ENCODE measurements around the gene PTPRB. TPM values are rescaled to one million over a fixed set of nuclear protein-coding genes. Genes with fewer than 3 reads are reported as not detected.

Gene PTPRB
- total RNA-seq, 4 donors from 2014 or later: 36.8 to 107 (median 63.1) TPM

DNA sequence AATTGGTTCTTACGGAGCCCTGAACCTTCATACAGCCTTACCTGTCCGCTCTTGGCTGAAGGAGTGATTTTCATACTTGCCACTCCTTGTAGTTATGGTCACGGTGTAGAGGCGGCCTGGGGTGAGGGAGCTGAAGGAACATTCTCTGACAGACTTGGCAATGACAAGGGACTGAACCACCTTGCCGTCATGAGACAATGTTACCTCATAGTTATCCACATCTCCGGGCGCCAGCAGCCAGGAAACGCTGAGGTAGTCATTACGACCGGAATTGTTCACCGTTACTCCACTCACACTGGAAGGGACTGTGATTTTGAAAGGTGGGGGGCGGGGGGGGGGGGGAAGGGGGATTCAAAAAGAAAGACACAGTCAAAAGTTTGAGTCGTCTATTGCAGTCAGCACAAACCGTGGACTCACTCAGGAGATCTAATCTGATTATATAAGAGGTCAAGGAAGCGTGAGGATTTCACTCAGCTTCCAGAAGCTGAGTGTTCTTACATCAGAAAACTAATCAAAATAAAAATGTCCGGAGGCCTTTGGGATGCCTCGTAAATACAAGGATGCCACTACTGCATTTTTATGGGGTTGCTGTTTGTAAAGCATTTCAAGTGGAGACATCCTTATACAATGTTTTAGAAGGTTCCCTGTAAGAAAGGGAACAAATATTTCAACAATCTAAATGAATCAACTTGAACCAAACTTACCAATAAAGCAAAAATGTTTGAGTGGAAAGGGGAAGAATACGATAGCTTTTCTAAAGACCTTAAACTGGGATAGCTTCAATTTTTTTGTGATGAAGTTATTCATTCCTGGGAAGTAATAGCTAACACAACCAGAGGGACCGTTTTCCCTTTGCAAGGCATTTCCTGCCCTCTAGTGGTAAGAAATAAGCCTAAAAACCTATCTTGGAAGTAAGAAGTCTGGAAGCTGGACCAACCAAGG, 60.6 kb downstream of the PTPRB start:
- no peak for DNase-seq
- intact Hi-C loops (cut with DNase I; ENCODE audit: low total_unique reads): no loop called here
- H3K27ac ChIP-seq: no peak overlapping the region
- H3K27me3 ChIP-seq: no peaks in the 10 kb centered on the region
- no peak overlapping the region for H3K4me3 ChIP-seq
- no peaks in the 10 kb centered on the region for H3K4me1 ChIP-seq
- H3K36me3 ChIP-seq: no peaks in the 10 kb centered on the region
- no peaks in the 10 kb centered on the region for H3K9me3 ChIP-seq
- no peak for TF ChIP-seq POLR2A (IDR thresholded peaks at IDR 0.05)
- TF ChIP-seq, protein P1, sequence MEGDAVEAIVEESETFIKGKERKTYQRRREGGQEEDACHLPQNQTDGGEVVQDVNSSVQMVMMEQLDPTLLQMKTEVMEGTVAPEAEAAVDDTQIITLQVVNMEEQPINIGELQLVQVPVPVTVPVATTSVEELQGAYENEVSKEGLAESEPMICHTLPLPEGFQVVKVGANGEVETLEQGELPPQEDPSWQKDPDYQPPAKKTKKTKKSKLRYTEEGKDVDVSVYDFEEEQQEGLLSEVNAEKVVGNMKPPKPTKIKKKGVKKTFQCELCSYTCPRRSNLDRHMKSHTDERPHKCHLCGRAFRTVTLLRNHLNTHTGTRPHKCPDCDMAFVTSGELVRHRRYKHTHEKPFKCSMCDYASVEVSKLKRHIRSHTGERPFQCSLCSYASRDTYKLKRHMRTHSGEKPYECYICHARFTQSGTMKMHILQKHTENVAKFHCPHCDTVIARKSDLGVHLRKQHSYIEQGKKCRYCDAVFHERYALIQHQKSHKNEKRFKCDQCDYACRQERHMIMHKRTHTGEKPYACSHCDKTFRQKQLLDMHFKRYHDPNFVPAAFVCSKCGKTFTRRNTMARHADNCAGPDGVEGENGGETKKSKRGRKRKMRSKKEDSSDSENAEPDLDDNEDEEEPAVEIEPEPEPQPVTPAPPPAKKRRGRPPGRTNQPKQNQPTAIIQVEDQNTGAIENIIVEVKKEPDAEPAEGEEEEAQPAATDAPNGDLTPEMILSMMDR (IDR thresholded peaks at IDR 0.05): peak; percentile 64 to 79 (median 70)

DNA sequence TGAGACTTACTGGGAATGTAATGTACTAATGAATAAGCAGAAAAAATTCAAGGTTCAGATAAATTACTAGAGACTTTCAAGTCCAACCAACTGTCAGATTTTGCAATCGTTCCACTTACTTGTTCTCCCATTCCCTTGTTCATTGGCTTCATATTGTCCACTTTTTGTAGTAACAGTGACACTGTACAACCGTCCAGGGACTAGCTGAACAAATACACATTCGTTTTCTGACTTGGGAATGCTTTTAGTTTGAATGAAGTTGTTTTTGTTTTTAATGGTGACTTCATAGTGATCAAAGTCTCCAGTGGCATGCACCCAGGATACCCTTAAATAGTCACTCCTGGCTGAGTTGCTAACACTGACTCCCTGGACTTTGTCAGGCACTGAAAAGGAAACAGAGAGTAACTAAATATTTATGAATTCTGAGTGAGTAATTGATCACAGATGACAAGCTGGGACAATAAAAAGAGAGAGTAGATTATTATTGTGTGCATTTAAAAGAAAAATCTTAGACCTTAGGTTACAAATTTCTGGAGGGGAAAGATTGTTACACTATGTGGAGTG, 65.4 kb downstream of the PTPRB start:
- Histone ChIP-seq H3K9me3 (no peaks in the 10 kb centered on the region), H3K36me3 (no peaks in the 10 kb centered on the region), H3K4me1 (no peaks in the 10 kb centered on the region), H3K27me3 (no peaks in the 10 kb centered on the region), H3K4me3 (no peak overlapping the region), H3K27ac (no peak overlapping the region)
- no peak for DNase-seq
- intact Hi-C loops (cut with DNase I; ENCODE audit: low total_unique reads): no loop called here
- no peak for TF ChIP-seq POLR2A (IDR thresholded peaks at IDR 0.05)
- TF ChIP-seq, protein P1 (IDR thresholded peaks at IDR 0.05): no peak

DNA sequence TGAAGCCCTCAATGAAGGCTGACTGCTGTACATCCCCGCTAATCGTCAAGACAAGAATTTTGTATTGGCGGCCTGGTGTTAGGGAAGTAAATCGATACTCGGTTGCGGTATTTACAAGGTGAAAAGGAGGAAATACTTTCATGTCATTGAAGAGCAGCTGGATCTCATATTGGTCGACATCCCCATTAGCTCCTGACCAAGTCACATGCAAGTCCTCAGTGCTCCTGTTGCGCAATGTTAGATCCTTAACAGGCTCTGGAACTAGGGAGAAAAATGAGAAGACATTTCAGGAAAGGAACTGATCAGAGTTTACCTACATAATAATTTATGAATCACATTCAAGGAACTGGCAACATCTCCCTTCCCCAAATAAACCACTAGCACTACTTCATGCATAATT, 66.2 kb downstream of the PTPRB start:
- TF ChIP-seq, protein P1 (IDR thresholded peaks at IDR 0.05): no peak
- no peak for TF ChIP-seq POLR2A (IDR thresholded peaks at IDR 0.05)
- intact Hi-C loops (cut with DNase I; ENCODE audit: low total_unique reads): no loop called here
- Histone ChIP-seq H3K27me3 (no peaks in the 10 kb centered on the region), H3K4me1 (no peaks in the 10 kb centered on the region), H3K36me3 (no peaks in the 10 kb centered on the region), H3K4me3 (no peak overlapping the region), H3K27ac (no peak overlapping the region), H3K9me3 (no peaks in the 10 kb centered on the region)
- no peak for DNase-seq

- intact Hi-C loops (cut with DNase I; ENCODE audit: low total_unique reads): no loop called here
- H3K4me3 ChIP-seq: no peak overlapping the region
- TF ChIP-seq POLR2A (IDR thresholded peaks at IDR 0.05): no peak
- TF ChIP-seq, protein P1 (IDR thresholded peaks at IDR 0.05): no peak
- no peak for DNase-seq
- H3K27me3 ChIP-seq: no peaks in the 10 kb centered on the region
- H3K27ac ChIP-seq: no peak overlapping the region
- no peaks in the 10 kb centered on the region for H3K4me1 ChIP-seq
- H3K9me3 ChIP-seq: no peaks in the 10 kb centered on the region
- no peaks in the 10 kb centered on the region for H3K36me3 ChIP-seq
These were observed 75.7 kb downstream of the PTPRB start for GRCh38 chr12:70561550-70561949.

GRCh38 chr12:70560671-70561070, 76.6 kb downstream of the PTPRB start:
- no peak for DNase-seq
- Histone ChIP-seq H3K9me3 (no peaks in the 10 kb centered on the region), H3K27me3 (no peaks in the 10 kb centered on the region), H3K36me3 (no peaks in the 10 kb centered on the region), H3K4me1 (no peaks in the 10 kb centered on the region), H3K27ac (no peak overlapping the region), H3K4me3 (no peak overlapping the region)
- no peak for TF ChIP-seq POLR2A (IDR thresholded peaks at IDR 0.05)
- TF ChIP-seq, protein P1 (IDR thresholded peaks at IDR 0.05): no peak
- intact Hi-C loops (cut with DNase I; ENCODE audit: low total_unique reads): no loop called here
